KOPT-K1 (cell line): Measurements from ENCODE around the gene OBI1.
"Not testable (repeated sequence)": the region's sequence is repeated elsewhere in the genome, so short reads cannot be mapped to it uniquely, and the experiment has no call there.

Experiments used
- H3K27ac ChIP-seq: fragments of 200-600 bp; sonication (generic); 2 replicates; pipeline ENCODE4 v1.5.1; 2016; ENCODE audit warnings: antibody characterized with exemption, mild to moderate bottlenecking, low read depth, low read length; ENCODE audit not compliant: poor library complexity, severe bottlenecking
- H3K36me3 ChIP-seq: fragments of 200-600 bp; sonication (generic); 2 replicates; pipeline ENCODE4 v1.5.1; 2017; ENCODE audit warnings: antibody characterized with exemption, mild to moderate bottlenecking, low read length, moderate library complexity; ENCODE audit not compliant: insufficient read depth
- H3K9me3 ChIP-seq: fragments of 200-600 bp; sonication (generic); 2 replicates; pipeline ENCODE4 v1.5.1; 2017; ENCODE audit warnings: antibody characterized with exemption, low read length, mild to moderate bottlenecking; ENCODE audit not compliant: insufficient read depth, poor library complexity, severe bottlenecking

Gene OBI1

GRCh38 chr13:78659450-78659730 lies 435 bp upstream of the OBI1 start:
- Histone ChIP-seq H3K36me3 (peaks cover 14% of the 10 kb centered on the region), H3K27ac (no peak overlapping the region), H3K9me3 (no peaks in the 10 kb centered on the region)

GRCh38 chr13:78657699-78658629 lies 991 bp downstream of the OBI1 start:
- Histone ChIP-seq H3K36me3 (peaks cover 18% of the 10 kb centered on the region), H3K9me3 (no peaks in the 10 kb centered on the region), H3K27ac (peak overlapping the region; percentile 79)

DNA sequence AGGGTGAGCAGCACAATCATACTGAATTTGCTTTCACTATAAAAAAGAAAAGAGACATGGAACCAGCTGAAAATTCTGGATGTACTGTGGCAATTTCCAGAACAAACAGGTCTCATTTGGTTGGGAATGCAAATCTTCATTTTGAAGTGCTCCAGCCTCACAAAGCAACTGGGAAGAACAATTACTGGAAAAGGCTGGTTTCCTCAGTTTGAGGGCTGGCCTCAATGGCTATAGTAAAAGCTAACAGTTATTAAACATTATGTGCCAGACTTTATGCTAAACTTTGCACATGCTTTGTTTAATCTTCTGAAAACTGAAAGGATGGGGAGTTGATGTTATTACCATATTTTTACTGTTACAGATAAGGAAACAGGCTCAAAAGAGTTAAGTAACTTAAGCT lies 3.0 kb downstream of the OBI1 start:
- no peaks in the 10 kb centered on the region for H3K9me3 ChIP-seq
- peaks cover 18% of the 10 kb centered on the region for H3K36me3 ChIP-seq
- no peak overlapping the region for H3K27ac ChIP-seq

DNA sequence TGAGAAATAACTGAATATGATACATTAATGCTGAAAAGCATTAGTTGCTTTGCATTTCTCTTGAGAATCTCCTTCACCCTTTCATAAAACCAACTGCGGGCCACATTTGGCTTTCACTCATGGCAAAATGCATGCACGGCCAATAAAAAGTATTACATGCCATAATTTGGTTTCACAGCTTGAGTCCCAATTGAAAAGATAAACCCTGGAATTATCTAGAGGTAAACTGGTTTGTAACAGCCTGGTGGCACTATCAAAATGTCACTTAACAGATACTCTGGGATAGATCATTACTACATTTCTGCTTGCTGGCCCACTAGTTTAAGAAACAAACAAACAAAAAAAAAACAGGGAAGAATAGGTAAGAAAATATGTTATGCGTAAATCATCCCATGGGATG lies 3.9 kb downstream of the OBI1 start:
- Histone ChIP-seq H3K9me3 (no peaks in the 10 kb centered on the region), H3K27ac (no peak overlapping the region), H3K36me3 (peaks cover 18% of the 10 kb centered on the region)

- no peak overlapping the region for H3K27ac ChIP-seq
- H3K9me3 ChIP-seq: no peaks in the 10 kb centered on the region
- H3K36me3 ChIP-seq: peaks cover 18% of the 10 kb centered on the region
Observed at GRCh38 chr13:78652651-78653050, 6.3 kb downstream of the OBI1 start.

- Histone ChIP-seq H3K27ac (no peak overlapping the region), H3K36me3 (peaks cover 11% of the 10 kb centered on the region)
Observed at GRCh38 chr13:78650717-78651083, 8.3 kb downstream of the OBI1 start.

DNA sequence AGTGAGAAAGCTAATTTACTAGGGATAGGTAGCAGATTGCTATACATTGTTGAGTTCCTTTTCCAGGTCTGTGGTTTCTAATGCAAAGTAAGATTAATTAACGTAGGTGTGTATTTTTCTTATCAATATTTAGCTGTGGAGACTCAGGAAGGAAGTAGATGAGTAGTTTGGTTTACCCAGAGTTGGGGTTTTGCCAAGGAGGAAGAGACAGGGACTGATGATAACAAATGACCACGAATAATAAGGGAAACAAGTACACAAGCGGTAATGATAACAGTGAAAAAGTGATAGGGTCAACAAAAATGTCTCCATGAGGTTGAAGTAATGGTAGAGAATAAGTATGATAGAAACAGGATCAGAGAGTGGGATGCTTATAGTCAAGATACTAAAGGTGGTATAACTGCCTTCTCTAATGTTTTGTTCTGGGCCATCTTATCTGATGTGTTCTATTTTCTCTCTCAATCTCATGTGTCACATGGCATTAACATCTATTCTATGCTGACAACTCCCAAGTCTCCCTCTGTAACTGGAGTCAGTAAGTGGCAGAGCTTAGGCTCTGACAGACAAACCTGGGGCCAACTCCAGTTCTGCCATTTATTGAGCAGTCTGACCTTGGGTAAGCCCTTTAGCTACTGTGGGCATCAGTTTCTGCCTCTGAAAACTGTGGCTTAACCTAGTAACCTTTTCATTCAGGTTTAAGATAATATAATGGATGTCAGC lies 8.8 kb downstream of the OBI1 start:
- Histone ChIP-seq H3K9me3 (no peaks in the 10 kb centered on the region), H3K36me3 (peaks cover 5% of the 10 kb centered on the region; the same call in 1 of the 2 replicates), H3K27ac (no peak overlapping the region)

More at GRCh38 chr13:78650717-78651083, 8.3 kb downstream of the OBI1 start:
- no peaks in the 10 kb centered on the region for H3K9me3 ChIP-seq

GRCh38 chr13:78647109-78647678 lies 11.8 kb downstream of the OBI1 start:
- not testable (repeated sequence) for H3K9me3 ChIP-seq, H3K27ac ChIP-seq
- peaks cover 20% of the 10 kb centered on the region for H3K36me3 ChIP-seq

DNA sequence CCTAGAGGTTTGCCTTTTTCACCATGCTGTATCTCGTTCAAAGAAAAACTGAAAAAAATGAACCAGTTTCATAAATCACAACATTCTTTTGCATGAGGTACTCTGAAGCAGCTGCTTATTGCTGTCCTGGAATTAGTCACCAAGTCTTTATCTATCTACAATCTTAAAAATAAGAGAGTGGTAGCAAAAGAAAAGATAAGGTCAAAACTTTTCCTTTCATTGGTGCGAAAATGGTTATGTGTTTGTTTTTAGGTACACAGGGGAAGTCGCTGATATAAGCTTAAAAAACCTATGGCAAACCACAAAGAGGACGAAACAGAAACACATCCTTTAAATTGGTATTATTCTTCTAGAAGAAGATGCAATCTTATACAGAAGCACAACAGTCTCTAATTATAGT lies 20.7 kb downstream of the OBI1 start:
- H3K27ac ChIP-seq: no peak overlapping the region
- H3K9me3 ChIP-seq: no peaks in the 10 kb centered on the region
- peaks cover 92% of the 10 kb centered on the region for H3K36me3 ChIP-seq

GRCh38 chr13:78636495-78636894 lies 22.5 kb downstream of the OBI1 start:
- Histone ChIP-seq H3K27ac (no peak overlapping the region), H3K36me3 (peaks cover 95% of the 10 kb centered on the region), H3K9me3 (no peaks in the 10 kb centered on the region)

DNA sequence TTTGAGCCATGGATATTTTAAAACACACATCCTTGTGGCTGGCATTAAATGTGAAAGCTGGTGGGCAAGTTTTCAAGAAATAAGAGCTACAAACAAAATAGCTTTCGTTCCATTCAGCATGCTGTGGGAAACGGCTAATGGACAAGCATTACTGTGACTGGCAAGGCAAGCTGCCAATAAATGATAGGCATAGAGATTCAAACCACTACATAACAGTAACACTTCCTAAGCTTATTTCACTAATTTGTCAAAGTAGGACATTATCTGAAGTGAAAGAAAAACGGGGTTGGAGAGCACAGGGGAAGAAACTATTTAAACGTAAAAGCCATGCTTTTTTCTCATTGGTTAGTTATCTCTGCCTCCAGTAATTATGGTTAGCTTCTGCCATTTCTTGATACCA lies 26.0 kb downstream of the OBI1 start:
- H3K9me3 ChIP-seq: no peaks in the 10 kb centered on the region
- H3K27ac ChIP-seq: no peak overlapping the region
- peaks cover 98% of the 10 kb centered on the region for H3K36me3 ChIP-seq

- no peaks in the 10 kb centered on the region for H3K9me3 ChIP-seq
- H3K36me3 ChIP-seq: peaks cover 95% of the 10 kb centered on the region
- no peak overlapping the region for H3K27ac ChIP-seq
Observed at GRCh38 chr13:78631077-78631476, 27.9 kb downstream of the OBI1 start.

- no peaks in the 10 kb centered on the region for H3K9me3 ChIP-seq
Observed at GRCh38 chr13:78630511-78630910, 28.4 kb downstream of the OBI1 start.

GRCh38 chr13:78625384-78625783 lies 33.6 kb downstream of the OBI1 start:
- Histone ChIP-seq H3K9me3 (no peaks in the 10 kb centered on the region), H3K27ac (no peak overlapping the region), H3K36me3 (peaks cover 96% of the 10 kb centered on the region)

More at GRCh38 chr13:78630511-78630910, 28.4 kb downstream of the OBI1 start:
- H3K36me3 ChIP-seq: peaks cover 95% of the 10 kb centered on the region
- H3K27ac ChIP-seq: no peak overlapping the region

DNA sequence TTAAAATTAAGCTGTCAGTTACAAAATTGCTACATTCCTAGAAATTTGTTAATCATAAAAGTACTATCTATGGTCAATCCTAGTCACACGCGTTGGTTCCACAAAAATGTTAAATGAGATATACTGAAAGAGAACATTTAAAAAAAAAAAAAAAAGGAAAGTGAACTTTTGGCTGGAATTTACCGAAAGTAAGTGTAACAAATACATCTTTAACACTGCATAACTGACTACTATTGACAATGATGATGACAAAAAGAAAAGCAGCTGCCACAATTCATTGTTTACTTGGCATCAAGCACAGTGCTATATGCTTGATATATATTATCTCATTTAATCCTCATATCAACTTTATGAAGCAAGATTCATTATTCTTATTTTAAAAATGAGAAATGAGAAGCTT lies 35.8 kb downstream of the OBI1 start:
- peaks cover 91% of the 10 kb centered on the region for H3K36me3 ChIP-seq
- no peaks in the 10 kb centered on the region for H3K9me3 ChIP-seq
- no peak overlapping the region for H3K27ac ChIP-seq
